Activated T-cell treated with anti-CD3 and anti-CD28 coated beads for 48 hours (primary cell): ENCODE measurements around the gene CEP76.
"Not testable (repeated sequence)": the region's sequence is repeated elsewhere in the genome, so short reads cannot be mapped to it uniquely, and the experiment has no call there.

Experiments
- DNase-seq: peaks from one replicate; pipeline ENCODE4 v3.0.0-alpha.2; 2020; ENCODE audit warnings: low read depth

The CEP76 gene

GRCh38 chr18:12640881-12641200 lies 61.7 kb downstream of the CEP76 start:
- DNase-seq: no peak

GRCh38 chr18:12639990-12640880 lies 62.3 kb downstream of the CEP76 start:
- DNase-seq: no peak

GRCh38 chr18:12638644-12639124 lies 63.8 kb downstream of the CEP76 start:
- DNase-seq: no peak

GRCh38 chr18:12637901-12638643 lies 64.5 kb downstream of the CEP76 start:
- DNase-seq: no peak

GRCh38 chr18:12637393-12637792 lies 65.1 kb downstream of the CEP76 start:
- DNase-seq: no peak

- DNase-seq: no peak
Observed at GRCh38 chr18:12631831-12632477, 70.6 kb downstream of the CEP76 start.

- DNase-seq: no peak
Observed at GRCh38 chr18:12630136-12630535, 72.4 kb downstream of the CEP76 start.

- DNase-seq: no peak
Observed at GRCh38 chr18:12628706-12629702, 73.5 kb downstream of the CEP76 start.

- DNase-seq: not testable (repeated sequence)
Observed at GRCh38 chr18:12627199-12627598, 75.3 kb downstream of the CEP76 start.

GRCh38 chr18:12625241-12625640 lies 77.3 kb downstream of the CEP76 start:
- DNase-seq: no peak
